Measurements from ENCODE around the gene DDR2. TPM values are rescaled to one million over a fixed set of nuclear protein-coding genes. Genes with fewer than 3 reads are reported as not detected.
A peak's percentile ranks its signal among the peaks of the same experiment; 100 is the strongest.

Gene DDR2
- total RNA-seq, 1 experiment from 2014 or later: 1.9 TPM

DNA sequence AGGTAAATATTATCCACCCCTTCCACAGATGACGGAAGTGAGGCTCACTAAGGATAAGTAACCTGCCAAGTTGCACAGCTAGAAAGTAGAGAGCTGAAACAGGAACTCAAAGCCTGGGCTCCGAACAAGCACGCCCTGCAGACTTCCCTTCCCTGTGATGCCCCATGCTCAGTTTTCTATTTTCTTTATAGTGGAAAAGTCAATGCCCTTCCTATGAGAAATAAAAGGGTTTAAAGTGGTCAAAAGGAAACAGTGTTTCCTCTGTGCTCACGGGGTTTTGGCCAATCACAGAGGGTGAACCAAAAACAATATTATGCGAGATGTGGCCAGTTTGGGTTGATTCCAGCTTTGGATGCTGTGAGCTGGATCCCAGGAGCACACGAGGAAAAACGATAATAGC is 44.5 kb downstream of the DDR2 start:
- no peaks in the 10 kb centered on the region for H3K27me3 ChIP-seq (ENCODE audit: control insufficient read depth, insufficient read depth, low read length)
- H3K4me1 ChIP-seq (ENCODE audit: control insufficient read depth, insufficient read depth, low read length): peaks cover 10% of the 10 kb centered on the region
- H3K27ac ChIP-seq (ENCODE audit: low read length): no peak overlapping the region
- H3K9me3 ChIP-seq (ENCODE audit: control insufficient read depth, insufficient read depth, low read depth, low read length): no peaks in the 10 kb centered on the region
- ChIA-PET CTCF (no interaction called here), POLR2A (no interaction called here)
- no peak overlapping the region for H3K4me3 ChIP-seq (ENCODE audit: low read depth in 2 of 2, low read length in 2 of 2)
- H3K36me3 ChIP-seq (ENCODE audit: control insufficient read depth, insufficient read depth, low read length): no peaks in the 10 kb centered on the region
- TF ChIP-seq TCF7L2 (IDR thresholded peaks at IDR 0.05; ENCODE audit: low read depth, low read length): no peak
- TF ChIP-seq REST (IDR thresholded peaks at IDR 0.05; ENCODE audit: insufficient read depth in 1 of 2, low read depth in 2 of 2, low read length in 1 of 2): no peak
- no peak for TF ChIP-seq POLR2AphosphoS5 (IDR thresholded peaks at IDR 0.05; ENCODE audit: low read depth, low read length)
- no peak for TF ChIP-seq SIN3A (IDR thresholded peaks at IDR 0.05; ENCODE audit: borderline replicate concordance, insufficient read depth, low read depth, low read length)
- TF ChIP-seq, protein P1, sequence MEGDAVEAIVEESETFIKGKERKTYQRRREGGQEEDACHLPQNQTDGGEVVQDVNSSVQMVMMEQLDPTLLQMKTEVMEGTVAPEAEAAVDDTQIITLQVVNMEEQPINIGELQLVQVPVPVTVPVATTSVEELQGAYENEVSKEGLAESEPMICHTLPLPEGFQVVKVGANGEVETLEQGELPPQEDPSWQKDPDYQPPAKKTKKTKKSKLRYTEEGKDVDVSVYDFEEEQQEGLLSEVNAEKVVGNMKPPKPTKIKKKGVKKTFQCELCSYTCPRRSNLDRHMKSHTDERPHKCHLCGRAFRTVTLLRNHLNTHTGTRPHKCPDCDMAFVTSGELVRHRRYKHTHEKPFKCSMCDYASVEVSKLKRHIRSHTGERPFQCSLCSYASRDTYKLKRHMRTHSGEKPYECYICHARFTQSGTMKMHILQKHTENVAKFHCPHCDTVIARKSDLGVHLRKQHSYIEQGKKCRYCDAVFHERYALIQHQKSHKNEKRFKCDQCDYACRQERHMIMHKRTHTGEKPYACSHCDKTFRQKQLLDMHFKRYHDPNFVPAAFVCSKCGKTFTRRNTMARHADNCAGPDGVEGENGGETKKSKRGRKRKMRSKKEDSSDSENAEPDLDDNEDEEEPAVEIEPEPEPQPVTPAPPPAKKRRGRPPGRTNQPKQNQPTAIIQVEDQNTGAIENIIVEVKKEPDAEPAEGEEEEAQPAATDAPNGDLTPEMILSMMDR (IDR thresholded peaks at IDR 0.05): no peak
- ATAC-seq (no peak), DNase-seq (ENCODE audit: low read depth, low spot score) (no peak)
- intact Hi-C loops (cut with micrococcal nuclease; ENCODE audit: unreplicated experiment) (no loop called here), in situ Hi-C loops (cut with HindIII; ENCODE audit: low pct_unique_long_range_greater_than_20kb, low sequenced_read_pairs) (no loop called here)
- no TSS peak for BruUV-seq (replicated peaks)

- ATAC-seq (peak; percentile 17; the same call in 1 of the 2 replicates), DNase-seq (ENCODE audit: low read depth, low spot score) (no peak)
- no TSS peak for BruUV-seq (replicated peaks)
- TF ChIP-seq SIN3A (IDR thresholded peaks at IDR 0.05; ENCODE audit: borderline replicate concordance, insufficient read depth, low read depth, low read length): no peak
- TF ChIP-seq TCF7L2 (IDR thresholded peaks at IDR 0.05; ENCODE audit: low read depth, low read length): no peak
- TF ChIP-seq REST (IDR thresholded peaks at IDR 0.05; ENCODE audit: insufficient read depth in 1 of 2, low read depth in 2 of 2, low read length in 1 of 2): no peak
- TF ChIP-seq, protein P1 (IDR thresholded peaks at IDR 0.05): no peak; the same call in 1 of the 2 replicates
- TF ChIP-seq POLR2AphosphoS5 (IDR thresholded peaks at IDR 0.05; ENCODE audit: low read depth, low read length): no peak
- Histone ChIP-seq H3K9me3 (ENCODE audit: control insufficient read depth, insufficient read depth, low read depth, low read length) (no peaks in the 10 kb centered on the region), H3K27me3 (ENCODE audit: control insufficient read depth, insufficient read depth, low read length) (no peaks in the 10 kb centered on the region), H3K4me3 (ENCODE audit: low read depth in 2 of 2, low read length in 2 of 2) (no peak overlapping the region), H3K27ac (ENCODE audit: low read length) (peak overlapping the region; percentile 61), H3K4me1 (ENCODE audit: control insufficient read depth, insufficient read depth, low read length) (peaks cover 10% of the 10 kb centered on the region), H3K36me3 (ENCODE audit: control insufficient read depth, insufficient read depth, low read length) (no peaks in the 10 kb centered on the region)
- in situ Hi-C loops (cut with HindIII; ENCODE audit: low pct_unique_long_range_greater_than_20kb, low sequenced_read_pairs): no loop called here
- ChIA-PET CTCF (interaction anchor here (0.7 kb wide), 1 partner anchor 485 kb away, joined by 3 read pairs; no protein-coding TSS in a partner anchor), POLR2A (no interaction called here)
- intact Hi-C loops (cut with micrococcal nuclease; ENCODE audit: unreplicated experiment): no loop called here
Observed at GRCh38 chr1:162677607-162678371, 45.5 kb downstream of the DDR2 start.
